GM12878 (cell line): Measurements from ENCODE around the gene GLRA1. TPM values are rescaled to one million over a fixed set of nuclear protein-coding genes. Genes with fewer than 3 reads are reported as not detected.
A peak's percentile ranks its signal among the peaks of the same experiment; 100 is the strongest.

Experiments
- ATAC-seq: fragments of 200-7000 bp; cut with Tn5 transposase; 3 replicates; pipeline ENCODE4 v1.9.1; 2020; ENCODE audit warnings: mild to moderate bottlenecking, moderate library complexity
- BruUV-seq: library from RNA; stranded (reverse); fragments of 400-500 nt; replicated peaks from 2 replicates; lab custom pipeline; 2021; lab: Mats Ljungman, UMichigan
- CTCF ChIA-PET: fragments of 300-600 bp; sonication (Branson Sonifier 250); formaldehyde crosslinking; extraction: SDS; loops from one replicate; lab custom pipeline; 2021; ENCODE audit warnings: inconsistent platforms; lab: Yijun Ruan, JAX
- POLR2A ChIA-PET: fragments of 350-600 bp; formaldehyde crosslinking; extraction: SDS; loops from one replicate; lab custom pipeline; 2021; ENCODE audit warnings: inconsistent platforms; lab: Charles Lee
- RAD21 ChIA-PET: fragments of 300-600 bp; sonication (Branson Sonifier 250); formaldehyde crosslinking; loops from one replicate; lab custom pipeline; 2023; ENCODE audit warnings: antibody characterized with exemption; ENCODE audit not compliant: unreplicated experiment; lab: Charles Lee
- SMC1A ChIA-PET: fragments of 300-600 bp; sonication (Branson Sonifier 250); formaldehyde crosslinking; loops from one replicate; lab custom pipeline; 2023; ENCODE audit not compliant: unreplicated experiment, uncharacterized antibody; lab: Charles Lee
- DNase-seq: peaks from one replicate; pipeline ENCODE4 v3.0.0-alpha.2; 2011; ENCODE audit warnings: low read depth, low spot score
- FAIRE-seq: peaks from 3 replicates; lab custom pipeline; 2011; peaks lifted over from hg19 to GRCh38; lab: Jason Lieb, UNC
- H2AFZ ChIP-seq: 2 replicates; pipeline ENCODE4 v1.6.0; 2011; ENCODE audit warnings: low read depth, low read length, control low read depth; ENCODE audit not compliant: control insufficient read depth
- H3K27ac ChIP-seq: 2 replicates; pipeline ENCODE4 v1.5.1; 2011; ENCODE audit warnings: control low read depth; ENCODE audit not compliant: control insufficient read depth, insufficient read depth
- H3K27me3 ChIP-seq, 2 experiments: replicated peaks in 1 of 2; 2 replicates each; pipeline versions ENCODE4 v1.6.0 to v1.6.1; 2011; ENCODE audit warnings: low read length in 1 of 2; ENCODE audit not compliant: control insufficient read depth in 2 of 2, insufficient read depth in 2 of 2
- H3K36me3 ChIP-seq, 2 experiments: 2 replicates each; pipeline ENCODE4 v1.5.1; 2011; ENCODE audit warnings: low read length in 1 of 2; ENCODE audit not compliant: control insufficient read depth in 2 of 2, insufficient read depth in 2 of 2
- H3K4me1 ChIP-seq: 2 replicates; pipeline ENCODE4 v1.6.1; 2011; ENCODE audit warnings: mild to moderate bottlenecking, low read length, moderate library complexity, mixed read lengths; ENCODE audit not compliant: control insufficient read depth, insufficient read depth
- H3K4me2 ChIP-seq: 2 replicates; pipeline ENCODE4 v1.6.0; 2011; ENCODE audit warnings: control low read depth; ENCODE audit not compliant: control insufficient read depth, insufficient read depth
- H3K4me3 ChIP-seq: fragments of 200-600 bp; sonication (generic); 2 replicates; pipeline ENCODE4 v1.5.1; 2016
- H3K79me2 ChIP-seq: 2 replicates; pipeline ENCODE4 v1.6.0; 2011; ENCODE audit warnings: low read length; ENCODE audit not compliant: control insufficient read depth, insufficient read depth
- H3K9ac ChIP-seq: 2 replicates; pipeline ENCODE4 v1.8.0; 2011; ENCODE audit warnings: low read length, control low read depth, mixed read lengths; ENCODE audit not compliant: control insufficient read depth, insufficient read depth
- H3K9me3 ChIP-seq: replicated peaks from 3 replicates; pipeline ENCODE4 v1.5.1; 2011; ENCODE audit warnings: mild to moderate bottlenecking, low read length; ENCODE audit not compliant: control insufficient read depth, insufficient read depth
- H4K20me1 ChIP-seq: 2 replicates; pipeline ENCODE4 v1.6.0; 2011; ENCODE audit not compliant: control insufficient read depth, insufficient read depth
- ATF7 ChIP-seq: fragments of 450-650 bp; IDR thresholded peaks from 2 replicates; pipeline ENCODE4 v1.6.1; 2016; ENCODE audit warnings: low read depth, mild to moderate bottlenecking
- CREM ChIP-seq: IDR thresholded peaks from 2 replicates; pipeline ENCODE4 v1.6.1; 2014; ENCODE audit warnings: antibody characterized with exemption, low read depth
- IKZF2 ChIP-seq, 2 experiments: fragments of 450-650 bp; IDR thresholded peaks; 2 replicates each; pipeline ENCODE4 v1.6.1; 2017; ENCODE audit warnings: mild to moderate bottlenecking in 2 of 2, moderate library complexity in 2 of 2
- MTA2 ChIP-seq: fragments of 450-650 bp; IDR thresholded peaks from 2 replicates; pipeline ENCODE4 v1.6.1; 2016; ENCODE audit warnings: low read depth, mild to moderate bottlenecking, moderate library complexity
- POLR2AphosphoS5 ChIP-seq: IDR thresholded peaks from 2 replicates; pipeline ENCODE4 v1.6.1; 2011; ENCODE audit warnings: mild to moderate bottlenecking, low read length, inconsistent platforms
- SMC3 ChIP-seq: IDR thresholded peaks from 2 replicates; pipeline ENCODE4 v1.6.1; 2011; ENCODE audit warnings: low read length, improper control_type of control experiment, borderline replicate concordance
- in situ Hi-C: fragments of 300-500 bp; cut with MboI; formaldehyde crosslinking; loops from 9 replicates; pipeline ENCODE4 v1.14.3; 2018; ENCODE audit warnings: mixed read lengths
- intact Hi-C: fragments of 100-400 bp; cut with micrococcal nuclease; formaldehyde crosslinking; loops from one replicate; pipeline ENCODE4 v1.14.2; 2022; ENCODE audit not compliant: unreplicated experiment
- polyA plus RNA-seq, 11 experiments: library from polyadenylated mRNA; depleted of rRNA in 4 of 11; unstranded in 6 of 11; stranded (reverse) in 5 of 11; fragments of >200 nt; fragmentation: Nextera tagmentation in 4 of 11; fragmentation: Illumina TruSeq in 1 of 11; extraction: Ambion mirVana in 4 of 11; extraction: Trizol in 1 of 11; gene quantifications; 1 replicate in 1 of 11; 2 replicates in 10 of 11; pipeline versions ENCODE4 v1.2.1 to v1.2.3, GENCODE V29; 2011 to 2016; ENCODE audit warnings: inconsistent platforms in 2 of 11, missing spikeins in 2 of 11, low read depth in 1 of 11
- total RNA-seq, 4 experiments: library from RNA; depleted of rRNA in 3 of 4; stranded (reverse); fragments of >200 nt in 3 of 4; fragmentation: Illumina TruSeq in 1 of 4; extraction: Trizol in 1 of 4; gene quantifications; 2 replicates each; pipeline versions ENCODE4 v1.2.1 to v1.2.3, GENCODE V29; 2013 to 2021

GLRA1 gene
- total and polyA plus RNA-seq, 10 of the 15 experiments (the other 5 are each of a cell fraction or from before 2014, with no cell fraction given): not detected

DNA sequence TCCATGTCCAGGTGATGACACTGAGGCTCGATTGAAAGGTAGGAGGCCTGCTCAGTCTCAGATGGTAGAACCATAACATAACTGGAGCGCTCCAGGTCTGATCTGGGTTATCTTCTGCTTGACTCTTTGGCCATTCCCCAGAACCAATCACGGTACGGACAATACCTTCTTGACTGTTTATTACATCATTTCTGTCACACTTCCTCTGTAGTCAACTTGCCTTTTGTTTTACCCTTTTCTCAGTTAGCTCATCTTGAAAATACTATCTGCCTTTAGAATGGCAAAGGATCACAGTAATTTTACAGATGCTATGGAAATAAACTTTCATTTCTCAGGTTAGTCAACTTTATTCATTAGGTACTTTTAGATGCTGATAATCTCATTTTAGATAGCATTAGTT is 22.4 kb downstream of the GLRA1 start (continued):
- no peak for TF ChIP-seq POLR2AphosphoS5
- TF ChIP-seq IKZF2 (IDR thresholded peaks at IDR 0.05): peak in 1 of 2 experiments; percentile 28; a peak in 1 of 4 replicates
- peak; percentile 64; the same call in 1 of the 2 replicates for TF ChIP-seq CREM
- TF ChIP-seq MTA2: peak; percentile 32; the same call in 1 of the 2 replicates
- TF ChIP-seq, all 136 proteins: peak for 11

GRCh38 chr5:151901611-151902010 is 23.0 kb downstream of the GLRA1 start:
- intact Hi-C loops (no loop called here), in situ Hi-C loops (no loop called here)
- ChIA-PET CTCF (interaction anchor here (0.6 to 1.0 kb wide), 3 partner anchors 21 to 76 kb away, joined by 3 read pairs; no protein-coding TSS in a partner anchor), RAD21 (interaction anchor here (1.6 kb wide), 1 partner anchor 77 kb away, joined by 3 read pairs; no protein-coding TSS in a partner anchor), SMC1A (interaction anchor here (0.8 to 2.9 kb wide), 6 partner anchors 20 to 244 kb away, joined by 3 to 15 read pairs (median 3); no protein-coding TSS in a partner anchor), POLR2A (interaction anchor here (0.7 to 0.9 kb wide), 2 partner anchors 13 to 101 kb away, joined by 3 read pairs; no protein-coding TSS in a partner anchor)
- H2AFZ ChIP-seq: no peak overlapping the region
- FAIRE-seq (no peak), DNase-seq (no peak), ATAC-seq (peak; percentile 9; the same call in 2 of the 3 replicates)
- no peak overlapping the region for H3K9ac ChIP-seq
- H3K36me3 ChIP-seq: no peaks in the 10 kb centered on the region
- TF ChIP-seq ATF7 (peak; percentile 73), SMC3 (no peak)
- no peaks in the 10 kb centered on the region for H3K79me2 ChIP-seq
- H3K27ac ChIP-seq: peak overlapping the region; percentile 26
- H3K4me2 ChIP-seq: no peak overlapping the region
- no peak overlapping the region for H3K4me3 ChIP-seq
- no peaks in the 10 kb centered on the region for H3K27me3 ChIP-seq
- no peaks in the 10 kb centered on the region for H3K9me3 ChIP-seq
- no peaks in the 10 kb centered on the region for H4K20me1 ChIP-seq
- H3K4me1 ChIP-seq: peaks cover 25% of the 10 kb centered on the region
- no TSS peak for BruUV-seq
